K562 (cell line): Measurements from ENCODE around the gene ARHGAP24. TPM values are rescaled to one million over a fixed set of nuclear protein-coding genes. Genes with fewer than 3 reads are reported as not detected.

Source experiments
- ATAC-seq: fragments of 200-7000 bp; cut with Tn5 transposase; 3 replicates; pipeline ENCODE4 v1.9.1; 2020; ENCODE audit warnings: moderate library complexity
- BruUV-seq: library from RNA; stranded (reverse); fragments of 400-500 nt; replicated peaks from 2 replicates; lab custom pipeline; 2021; lab: Mats Ljungman, UMichigan
- CTCF ChIA-PET: fragments of 300-600 bp; formaldehyde crosslinking; extraction: SDS; loops from one replicate; lab custom pipeline; 2021; ENCODE audit warnings: low intra/inter-chr PET ratio; lab: Yijun Ruan, JAX
- POLR2A ChIA-PET: fragments of 300-600, 350-650 bp; sonication (Branson Sonifier 250); formaldehyde crosslinking; extraction: SDS; loops from one replicate; lab custom pipeline; 2021; ENCODE audit warnings: antibody characterized with exemption, inconsistent platforms; lab: Yijun Ruan, JAX
- DNase-seq, 4 experiments: peaks; one replicate each; pipeline versions ENCODE4 v3.0.0 to v3.0.0-alpha.2; 2011 to 2018; ENCODE audit warnings: low spot score in 3 of 4, mixed read lengths in 3 of 4; ENCODE audit errors: extremely low read depth in 1 of 4
- FAIRE-seq: peaks from 2 replicates; lab custom pipeline; 2011; peaks lifted over from hg19 to GRCh38; lab: Jason Lieb, UNC
- H2AFZ ChIP-seq: 2 replicates; pipeline ENCODE4 v1.6.0; 2011; ENCODE audit warnings: low read depth, low read length, control low read depth, inconsistent platforms
- H3K27ac ChIP-seq: fragments of 200-600 bp; 3 replicates; pipeline ENCODE4 v1.8.0; 2011; ENCODE audit warnings: low read depth, mild to moderate bottlenecking, control low read depth, inconsistent platforms, low read length, moderate library complexity, mixed read lengths; ENCODE audit errors: extremely low read depth
- H3K27me3 ChIP-seq, 2 experiments: fragments of 300-600 bp in 1 of 2; 2 replicates in 1 of 2; 3 replicates in 1 of 2; pipeline versions ENCODE4 v1.6.0 to v1.8.0; 2011; ENCODE audit warnings: inconsistent platforms in 2 of 2, low read length in 2 of 2, mild to moderate bottlenecking in 1 of 2, mixed read lengths in 1 of 2, moderate library complexity in 1 of 2; ENCODE audit not compliant: control insufficient read depth in 2 of 2, insufficient read depth in 2 of 2
- H3K36me3 ChIP-seq: fragments of 300-600 bp; 3 replicates; pipeline ENCODE4 v1.8.0; 2011; ENCODE audit warnings: mild to moderate bottlenecking, low read length, inconsistent platforms; ENCODE audit not compliant: control insufficient read depth, insufficient read depth
- H3K4me1 ChIP-seq, 2 experiments: fragments of 200-600 bp in 1 of 2; replicated peaks in 1 of 2; 2 replicates in 1 of 2; 3 replicates in 1 of 2; pipeline versions ENCODE4 v1.5.1 to v1.8.0; 2011; ENCODE audit warnings: inconsistent platforms in 2 of 2, low read length in 2 of 2, mild to moderate bottlenecking in 1 of 2, mixed read lengths in 1 of 2, moderate library complexity in 1 of 2; ENCODE audit not compliant: control insufficient read depth in 2 of 2, insufficient read depth in 2 of 2
- H3K4me2 ChIP-seq: 2 replicates; pipeline ENCODE4 v1.6.1; 2011; ENCODE audit warnings: low read length, control low read depth, inconsistent platforms, mixed read lengths; ENCODE audit not compliant: insufficient read depth
- H3K4me3 ChIP-seq: fragments of 200-600 bp; sonication (generic), shearing (Covaris generic); 2 replicates; pipeline ENCODE4 v1.5.1; 2016; ENCODE audit warnings: control low read depth, inconsistent platforms
- H3K79me2 ChIP-seq: fragments of 200-600 bp; 3 replicates; pipeline ENCODE4 v1.8.0; 2011; ENCODE audit warnings: low read length, inconsistent platforms; ENCODE audit not compliant: control insufficient read depth, insufficient read depth
- H3K9ac ChIP-seq, 2 experiments: 2 replicates each; pipeline versions ENCODE4 v1.6.0 to v1.6.1; 2011; ENCODE audit warnings: low read depth in 2 of 2, low read length in 2 of 2, control low read depth in 1 of 2, inconsistent platforms in 1 of 2, mild to moderate bottlenecking in 1 of 2, mixed read lengths in 1 of 2; ENCODE audit not compliant: insufficient read depth in 1 of 2
- H3K9me1 ChIP-seq: one replicate; pipeline ENCODE4 v1.6.0; 2011; ENCODE audit warnings: inconsistent platforms, mild to moderate bottlenecking, low read length, moderate library complexity; ENCODE audit not compliant: control insufficient read depth, insufficient read depth
- H3K9me3 ChIP-seq: replicated peaks from 2 replicates; pipeline ENCODE4 v1.5.1; 2011; ENCODE audit warnings: low read depth, low read length, inconsistent platforms; ENCODE audit not compliant: control insufficient read depth, insufficient read depth
- H4K20me1 ChIP-seq: replicated peaks from 2 replicates; pipeline ENCODE4 v1.6.1; 2011; ENCODE audit warnings: low read length, inconsistent platforms, mixed read lengths; ENCODE audit not compliant: control insufficient read depth, insufficient read depth
- E4F1 ChIP-seq: fragments of 250-450 bp; sonication (Bioruptor Pico); IDR thresholded peaks from 2 replicates; pipeline ENCODE4 v1.5.0; 2021; ENCODE audit warnings: mild to moderate bottlenecking, borderline replicate concordance
- NFE2 ChIP-seq: IDR thresholded peaks from 2 replicates; pipeline ENCODE4 v1.6.1; 2014; ENCODE audit warnings: antibody characterized with exemption, low read depth
- PBX2 ChIP-seq, 2 experiments: IDR thresholded peaks in 1 of 2; conservative IDR thresholded peaks in 1 of 2; 2 replicates each; pipeline ENCODE4 v1.6.1; 2016; ENCODE audit warnings: low read depth in 2 of 2, mild to moderate bottlenecking in 1 of 2, missing compliant biosample characterization in 1 of 2, missing genetic modification characterization in 1 of 2, moderate library complexity in 1 of 2
- PKNOX1 ChIP-seq: fragments of 450-650 bp; IDR thresholded peaks from 2 replicates; pipeline ENCODE4 v1.6.1; 2016
- POLR3G ChIP-seq: IDR thresholded peaks from 2 replicates; pipeline ENCODE4 v1.6.1; 2011; ENCODE audit not compliant: insufficient read length, insufficient replicate concordance; ENCODE audit errors: extremely low read depth
- SMARCA4 ChIP-seq: fragments of 450-650 bp; IDR thresholded peaks from 2 replicates; pipeline ENCODE4 v1.6.1; 2016
- WGBS: fragments of 100-300 bp; shearing (Covaris generic); methylation state at CpG from one replicate; pipeline ENCODE4 v1.1.6; 2016; ENCODE audit warnings: low coverage, mixed read lengths; ENCODE audit not compliant: insufficient coverage; ENCODE audit errors: missing lambda C conversion rate; 5-methylcytosine and 5-hydroxymethylcytosine counted together
- in situ Hi-C: fragments of 300-500 bp; cut with MboI; formaldehyde crosslinking; loops from 4 replicates; pipeline ENCODE4 v1.15.0; 2018; ENCODE audit warnings: inconsistent platforms, mixed read lengths
- intact Hi-C: fragments of 100-400 bp; cut with micrococcal nuclease; formaldehyde crosslinking; loops from 2 replicates; pipeline ENCODE4 v1.14.2; 2022
- polyA plus RNA-seq, 8 experiments: library from polyadenylated mRNA; depleted of rRNA in 4 of 8; stranded (reverse) in 5 of 8; unstranded in 3 of 8; fragments of >200 nt; fragmentation: Nextera tagmentation in 2 of 8; fragmentation: Illumina TruSeq in 1 of 8; extraction: Ambion mirVana in 2 of 8; extraction: Trizol in 1 of 8; gene quantifications; 2 replicates each; pipeline versions ENCODE4 v1.2.1 to v1.2.3, GENCODE V29; 2011 to 2014; ENCODE audit warnings: inconsistent platforms in 1 of 8, missing spikeins in 1 of 8
- total RNA-seq, 7 experiments: library from RNA; depleted of rRNA in 6 of 7; stranded (reverse); fragments of >200 nt in 6 of 7; fragmentation: Illumina TruSeq in 2 of 7; extraction: Trizol in 2 of 7; gene quantifications; 2 replicates each; pipeline versions ENCODE4 v1.2.1 to v1.2.3, GENCODE V29; 2011 to 2021; ENCODE audit warnings: low replicate concordance in 1 of 7

The ARHGAP24 gene
- total and polyA plus RNA-seq, 9 of the 15 experiments (the other 6 are each of a cell fraction or from before 2014, with no cell fraction given), result 8.0 to 22.6 (median 14.0) TPM

DNA sequence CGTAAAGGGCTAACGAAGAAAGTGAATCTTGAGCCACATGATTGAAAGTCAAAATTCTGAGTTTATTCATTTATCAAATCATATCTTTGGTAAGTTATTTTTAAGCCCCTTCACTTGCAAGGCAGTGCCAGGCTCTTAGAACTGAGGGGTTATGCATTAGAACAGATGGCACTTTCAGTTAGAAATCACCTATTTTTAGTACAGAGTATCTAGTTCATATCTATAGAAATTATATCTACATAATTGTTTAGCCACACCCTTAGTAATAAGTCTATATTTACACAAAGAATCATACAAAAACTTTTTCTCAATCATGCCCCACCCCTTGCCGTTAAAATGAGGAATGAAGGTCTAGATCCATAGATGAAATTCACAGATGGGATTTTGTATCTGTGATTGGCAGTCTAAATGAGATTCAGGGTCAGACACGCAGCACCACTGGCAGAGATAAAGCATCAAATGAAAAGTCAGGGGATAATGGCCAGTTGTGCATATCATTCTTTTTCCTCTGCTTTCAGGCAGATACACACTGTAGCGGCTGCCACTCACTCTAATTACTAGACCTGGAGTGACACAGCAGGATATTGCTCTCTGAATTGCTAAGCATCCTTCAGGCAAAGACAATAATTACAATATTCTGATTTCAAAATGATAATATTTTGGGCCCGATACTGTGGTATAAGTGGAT, 444.4 kb downstream of the ARHGAP24 start:
- Histone ChIP-seq H3K4me2 (no peak overlapping the region), H3K27me3 (no peaks in the 10 kb centered on the region), H3K4me1 (no peaks in the 10 kb centered on the region; a peak in 1 of 5 replicates), H3K79me2 (no peaks in the 10 kb centered on the region), H3K9ac (no peak overlapping the region), H3K36me3 (no peaks in the 10 kb centered on the region), H3K4me3 (no peak overlapping the region), H3K9me3 (no peaks in the 10 kb centered on the region), H3K9me1 (no peaks in the 10 kb centered on the region), H3K27ac (no peak overlapping the region), H2AFZ (no peak overlapping the region), H4K20me1 (no peaks in the 10 kb centered on the region)
- BruUV-seq, result no TSS peak
- POLR2A ChIA-PET, result no interaction called here
- in situ Hi-C loops, result no loop called here
- intact Hi-C loops, result no loop called here
- TF ChIP-seq E4F1 (CRISPR knock-in tag), result no peak
- TF ChIP-seq POLR3G, result no peak
- no peak for TF ChIP-seq SMARCA4
- no peak for TF ChIP-seq PBX2 (CRISPR knock-in tag; IDR thresholded peaks at IDR 0.05; ENCODE audit: low read depth)
- TF ChIP-seq PBX2 (tag; conservative IDR thresholded peaks at IDR 0.05; ENCODE audit: low read depth), result peak; percentile 31; the same call in 1 of the 2 replicates
- TF ChIP-seq PKNOX1, result peak; percentile 20; the same call in 1 of the 2 replicates
- TF ChIP-seq NFE2, result 0 out of 2 replicates have a peak, but pooled peaks have one; percentile 11
- FAIRE-seq (no peak), DNase-seq (no peak), ATAC-seq (no peak)
- CTCF ChIA-PET, result no interaction called here
- WGBS, result 36% methylated on average over 6 of the region's 6 CpGs
